SK-N-SH treated with all-trans-retinoic acid at 6 μM for 48 hours (cell line): ENCODE results near the gene EMC8.

Experiments
- ATAC-seq: fragments of 200-7000 bp; cut with Tn5 transposase; 3 replicates; pipeline ENCODE4 v1.9.1; 2020; ENCODE audit warnings: mild to moderate bottlenecking, moderate library complexity
- ARNTL ChIP-seq: fragments of 450-650 bp; formaldehyde crosslinking; IDR thresholded peaks from 2 replicates; pipeline ENCODE4 v1.5.0; 2020; ENCODE audit warnings: low read depth, mild to moderate bottlenecking, moderate library complexity, borderline replicate concordance
- BACH2 ChIP-seq: fragments of 250-450 bp; sonication (Bioruptor Pico); IDR thresholded peaks from 2 replicates; pipeline ENCODE4 v1.9.0; 2021; ENCODE audit warnings: mild to moderate bottlenecking, borderline replicate concordance
- CSDC2 ChIP-seq: fragments of 250-450 bp; sonication (Bioruptor Pico); IDR thresholded peaks from 2 replicates; pipeline ENCODE4 v1.5.0; 2020; ENCODE audit warnings: mild to moderate bottlenecking, moderate library complexity
- ESRRG ChIP-seq: fragments of 250-450 bp; sonication (Bioruptor Pico); IDR thresholded peaks from 2 replicates; pipeline ENCODE4 v1.6.1; 2021; ENCODE audit warnings: mild to moderate bottlenecking
- GLIS3 ChIP-seq: fragments of 250-450 bp; sonication (Bioruptor Pico); IDR thresholded peaks from 2 replicates; pipeline ENCODE4 v1.5.0; 2020; ENCODE audit warnings: mild to moderate bottlenecking, moderate library complexity
- OSR1 ChIP-seq: fragments of 250-450 bp; sonication (Bioruptor Pico); IDR thresholded peaks from 2 replicates; pipeline ENCODE4 v1.8.0; 2022; ENCODE audit warnings: moderate library complexity, mild to moderate bottlenecking, inconsistent platforms
- POU6F1 ChIP-seq: fragments of 250-450 bp; sonication (Bioruptor Pico); IDR thresholded peaks from 2 replicates; pipeline ENCODE4 v1.8.0; 2021; ENCODE audit warnings: low read depth, mild to moderate bottlenecking, moderate library complexity, borderline replicate concordance
- RARB ChIP-seq: fragments of 250-450 bp; sonication (Bioruptor Pico); IDR thresholded peaks from 2 replicates; pipeline ENCODE4 v1.8.0; 2021; ENCODE audit warnings: mild to moderate bottlenecking, moderate library complexity
- SNAI2 ChIP-seq: fragments of 250-450 bp; sonication (Bioruptor Pico); IDR thresholded peaks from 2 replicates; pipeline ENCODE4 v1.5.0; 2020; ENCODE audit warnings: mild to moderate bottlenecking, moderate library complexity
- TCF4 ChIP-seq: fragments of 250-450 bp; sonication (Bioruptor Pico); IDR thresholded peaks from 2 replicates; pipeline ENCODE4 v1.8.0; 2021; ENCODE audit warnings: mild to moderate bottlenecking, moderate library complexity, borderline replicate concordance
- TOX ChIP-seq: fragments of 250-450 bp; sonication (Bioruptor Pico); IDR thresholded peaks from 2 replicates; pipeline ENCODE4 v1.8.0; 2021; ENCODE audit warnings: mild to moderate bottlenecking, moderate library complexity, borderline replicate concordance
- TSHZ2 ChIP-seq: fragments of 250-450 bp; sonication (Bioruptor Pico); IDR thresholded peaks from 2 replicates; pipeline ENCODE4 v1.5.0; 2020; ENCODE audit warnings: mild to moderate bottlenecking, moderate library complexity
- ZC3H10 ChIP-seq: fragments of 250-450 bp; sonication (Bioruptor Pico); IDR thresholded peaks from 2 replicates; pipeline ENCODE4 v1.5.1; 2021; ENCODE audit warnings: mild to moderate bottlenecking, moderate library complexity
- ZFP3 ChIP-seq: fragments of 250-450 bp; sonication (Bioruptor Pico); IDR thresholded peaks from 2 replicates; pipeline ENCODE4 v1.5.0; 2020; ENCODE audit warnings: mild to moderate bottlenecking, moderate library complexity
- ZFP30 ChIP-seq: fragments of 450-650 bp; formaldehyde crosslinking; IDR thresholded peaks from 2 replicates; pipeline ENCODE4 v1.5.0; 2022; ENCODE audit warnings: mild to moderate bottlenecking, moderate library complexity
- ZNF70 ChIP-seq: fragments of 450-650 bp; formaldehyde crosslinking; IDR thresholded peaks from 2 replicates; pipeline ENCODE4 v1.5.0; 2020; ENCODE audit warnings: mild to moderate bottlenecking, moderate library complexity
- ZNF8 ChIP-seq: fragments of 450-650 bp; formaldehyde crosslinking; IDR thresholded peaks from 2 replicates; pipeline ENCODE4 v1.5.0; 2020; ENCODE audit warnings: mild to moderate bottlenecking, moderate library complexity
- TF ChIP-seq, protein P1 (sequence below): fragments of 250-450 bp; sonication (Bioruptor Pico); IDR thresholded peaks from 2 replicates; pipeline ENCODE4 v1.5.1; 2021; ENCODE audit warnings: mild to moderate bottlenecking, moderate library complexity
- TF ChIP-seq, protein P2 (sequence below): fragments of 250-450 bp; sonication (Bioruptor Pico); IDR thresholded peaks from 2 replicates; pipeline ENCODE4 v1.8.0; 2020; ENCODE audit warnings: mild to moderate bottlenecking, moderate library complexity, borderline replicate concordance

The EMC8 gene

DNA sequence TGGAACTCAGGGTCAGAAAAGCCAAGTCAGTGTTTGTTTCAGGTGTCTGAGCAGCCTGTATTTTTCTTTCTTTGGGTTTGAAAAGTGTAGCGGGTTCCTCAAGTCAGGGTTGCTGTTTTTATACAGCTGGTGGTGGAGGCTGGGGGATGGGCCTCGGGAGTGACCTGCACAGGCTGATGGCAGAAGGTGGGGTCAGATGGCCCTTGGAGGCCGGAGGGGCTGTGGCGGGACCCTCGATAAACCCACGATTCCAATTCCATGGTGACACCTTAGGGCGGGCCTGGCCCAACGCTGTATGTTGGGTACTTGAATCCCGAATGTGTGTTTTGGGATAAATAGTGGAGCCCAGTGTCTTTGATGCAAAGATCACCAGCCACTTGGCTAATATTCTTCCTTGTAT, 28.8 kb upstream of the EMC8 start:
- no peak for ATAC-seq
- TF ChIP-seq ZC3H10 (CRISPR knock-in tag) (no peak), POU6F1 (CRISPR knock-in tag) (no peak), CSDC2 (no peak)

DNA sequence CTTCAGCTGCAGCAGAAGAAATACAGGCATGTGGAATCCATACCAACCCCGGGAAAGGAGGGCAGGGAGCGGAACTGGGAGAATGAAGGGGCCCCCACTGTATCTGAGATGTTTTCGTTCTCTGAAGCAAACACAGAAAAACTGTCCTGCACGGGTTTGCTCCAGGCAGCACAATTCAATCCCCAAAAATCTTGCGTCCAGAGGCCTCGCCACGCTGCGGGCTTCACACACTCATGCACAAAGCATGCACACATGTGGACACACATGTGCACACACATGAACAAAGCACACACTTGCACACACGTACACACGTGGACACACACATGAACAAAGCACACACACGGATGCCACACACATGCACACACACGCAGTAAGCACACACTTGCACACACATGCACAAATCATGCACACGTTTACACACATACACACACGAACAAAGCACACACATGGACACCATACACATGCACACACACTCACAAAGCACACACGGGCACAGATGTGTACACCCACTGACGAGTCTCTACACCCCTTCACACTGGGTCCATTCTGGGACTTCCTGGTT, 27.4 kb upstream of the EMC8 start:
- no peak for ATAC-seq
- TF ChIP-seq ZNF8 (CRISPR knock-in tag) (no peak), CSDC2 (no peak), ESRRG (CRISPR knock-in tag) (no peak), TSHZ2 (CRISPR knock-in tag) (no peak), POU6F1 (CRISPR knock-in tag) (no peak), RARB (CRISPR knock-in tag) (no peak), ARNTL (CRISPR knock-in tag) (no peak), SNAI2 (CRISPR knock-in tag) (no peak), BACH2 (CRISPR knock-in tag) (no peak), ZFP30 (CRISPR knock-in tag) (no peak), TOX (CRISPR knock-in tag) (no peak), OSR1 (CRISPR knock-in tag) (no peak), TCF4 (no peak), GLIS3 (CRISPR knock-in tag) (no peak), ZNF70 (CRISPR knock-in tag) (no peak)
- TF ChIP-seq, protein P1, sequence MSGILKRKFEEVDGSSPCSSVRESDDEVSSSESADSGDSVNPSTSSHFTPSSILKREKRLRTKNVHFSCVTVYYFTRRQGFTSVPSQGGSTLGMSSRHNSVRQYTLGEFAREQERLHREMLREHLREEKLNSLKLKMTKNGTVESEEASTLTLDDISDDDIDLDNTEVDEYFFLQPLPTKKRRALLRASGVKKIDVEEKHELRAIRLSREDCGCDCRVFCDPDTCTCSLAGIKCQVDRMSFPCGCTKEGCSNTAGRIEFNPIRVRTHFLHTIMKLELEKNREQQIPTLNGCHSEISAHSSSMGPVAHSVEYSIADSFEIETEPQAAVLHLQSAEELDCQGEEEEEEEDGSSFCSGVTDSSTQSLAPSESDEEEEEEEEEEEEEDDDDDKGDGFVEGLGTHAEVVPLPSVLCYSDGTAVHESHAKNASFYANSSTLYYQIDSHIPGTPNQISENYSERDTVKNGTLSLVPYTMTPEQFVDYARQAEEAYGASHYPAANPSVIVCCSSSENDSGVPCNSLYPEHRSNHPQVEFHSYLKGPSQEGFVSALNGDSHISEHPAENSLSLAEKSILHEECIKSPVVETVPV (CRISPR knock-in tag), result no peak
- TF ChIP-seq, protein P2, sequence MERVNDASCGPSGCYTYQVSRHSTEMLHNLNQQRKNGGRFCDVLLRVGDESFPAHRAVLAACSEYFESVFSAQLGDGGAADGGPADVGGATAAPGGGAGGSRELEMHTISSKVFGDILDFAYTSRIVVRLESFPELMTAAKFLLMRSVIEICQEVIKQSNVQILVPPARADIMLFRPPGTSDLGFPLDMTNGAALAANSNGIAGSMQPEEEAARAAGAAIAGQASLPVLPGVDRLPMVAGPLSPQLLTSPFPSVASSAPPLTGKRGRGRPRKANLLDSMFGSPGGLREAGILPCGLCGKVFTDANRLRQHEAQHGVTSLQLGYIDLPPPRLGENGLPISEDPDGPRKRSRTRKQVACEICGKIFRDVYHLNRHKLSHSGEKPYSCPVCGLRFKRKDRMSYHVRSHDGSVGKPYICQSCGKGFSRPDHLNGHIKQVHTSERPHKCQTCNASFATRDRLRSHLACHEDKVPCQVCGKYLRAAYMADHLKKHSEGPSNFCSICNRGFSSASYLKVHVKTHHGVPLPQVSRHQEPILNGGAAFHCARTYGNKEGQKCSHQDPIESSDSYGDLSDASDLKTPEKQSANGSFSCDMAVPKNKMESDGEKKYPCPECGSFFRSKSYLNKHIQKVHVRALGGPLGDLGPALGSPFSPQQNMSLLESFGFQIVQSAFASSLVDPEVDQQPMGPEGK (CRISPR knock-in tag), result no peak

DNA sequence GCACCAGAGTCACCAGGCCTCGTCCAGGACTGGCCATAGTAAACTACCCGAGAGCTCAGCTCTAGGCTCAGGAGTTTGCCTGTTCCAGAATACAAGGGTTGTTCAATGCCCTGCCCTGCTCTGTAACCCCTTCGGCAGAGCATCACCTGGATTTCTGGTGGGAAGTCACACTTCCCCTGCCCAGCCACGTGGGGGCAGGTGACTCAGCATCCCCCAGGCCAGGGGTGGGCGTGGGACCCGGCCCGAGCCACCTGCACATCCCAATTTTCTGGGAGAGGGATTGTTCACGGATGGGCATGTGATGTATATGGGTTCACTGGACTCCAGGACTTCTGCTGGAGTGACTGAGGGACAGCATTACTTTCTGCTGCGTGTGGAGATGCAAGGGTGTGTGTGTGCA, 26.0 kb upstream of the EMC8 start:
- ATAC-seq, result no peak
- TF ChIP-seq, protein P2 (CRISPR knock-in tag), result no peak
- TF ChIP-seq ESRRG (CRISPR knock-in tag) (no peak), RARB (CRISPR knock-in tag) (no peak), SNAI2 (CRISPR knock-in tag) (no peak), ZFP3 (CRISPR knock-in tag) (no peak), TCF4 (no peak), ZFP30 (CRISPR knock-in tag) (no peak), BACH2 (CRISPR knock-in tag) (no peak), OSR1 (CRISPR knock-in tag) (no peak), ZNF8 (CRISPR knock-in tag) (no peak)
- TF ChIP-seq, protein P1 (CRISPR knock-in tag), result no peak
